SK-N-SH (cell line): ENCODE results near the gene U2AF1L4. TPM values are rescaled to one million over a fixed set of nuclear protein-coding genes. Genes with fewer than 3 reads are reported as not detected.

Source experiments
- ELF1 ChIP-seq: IDR thresholded peaks from 2 replicates; pipeline ENCODE4 v1.4.0; 2012
- EZH2phosphoT487 ChIP-seq: fragments of 200-600 bp; sonication (generic); IDR thresholded peaks from 2 replicates; pipeline ENCODE4 v1.6.1; 2017; ENCODE audit warnings: low read depth, mixed run types, mild to moderate bottlenecking, antibody characterized with exemption, moderate library complexity, borderline replicate concordance
- GABPA ChIP-seq: IDR thresholded peaks from 2 replicates; pipeline ENCODE4 v1.4.0; 2012; ENCODE audit warnings: low read depth, mild to moderate bottlenecking
- GATA2 ChIP-seq: sonication (generic); formaldehyde crosslinking; IDR thresholded peaks from 2 replicates; pipeline ENCODE4 v1.5.0; 2020; ENCODE audit warnings: mild to moderate bottlenecking, missing genetic modification reagents
- IRF3 ChIP-seq: fragments of 150-350 bp; IDR thresholded peaks from 2 replicates; pipeline ENCODE4 v1.6.1; 2016; ENCODE audit warnings: mild to moderate bottlenecking, low read depth, low read length
- MAX ChIP-seq: IDR thresholded peaks from 2 replicates; pipeline ENCODE4 v1.4.0; 2012; ENCODE audit warnings: low read depth
- MEF2A ChIP-seq: IDR thresholded peaks from 2 replicates; pipeline ENCODE4 v1.4.0; 2012; ENCODE audit warnings: low read depth, borderline replicate concordance
- NFIC ChIP-seq: IDR thresholded peaks from 2 replicates; pipeline ENCODE4 v1.4.0; 2012; ENCODE audit warnings: borderline replicate concordance
- NRF1 ChIP-seq: IDR thresholded peaks from 2 replicates; pipeline ENCODE4 v1.6.1; 2012; ENCODE audit warnings: low read depth, mild to moderate bottlenecking, low read length
- PBX3 ChIP-seq: IDR thresholded peaks from 2 replicates; pipeline ENCODE4; 2012
- POLR2AphosphoS5 ChIP-seq: IDR thresholded peaks from 2 replicates; pipeline ENCODE4 v1.6.1; 2012; ENCODE audit warnings: low read depth, low read length
- REST ChIP-seq: IDR thresholded peaks from 2 replicates; pipeline ENCODE4 v1.6.1; 2012; ENCODE audit warnings: mild to moderate bottlenecking, low read depth, low read length, moderate library complexity
- RXRA ChIP-seq: IDR thresholded peaks from 2 replicates; pipeline ENCODE4 v1.4.0; 2012; ENCODE audit warnings: low read depth, mild to moderate bottlenecking, borderline replicate concordance
- USF1 ChIP-seq: IDR thresholded peaks from 2 replicates; pipeline ENCODE4 v1.4.0; 2012; ENCODE audit warnings: low read depth, borderline replicate concordance
- polyA plus RNA-seq, 3 experiments: library from polyadenylated mRNA; depleted of rRNA; stranded (reverse); fragments of >200 nt; gene quantifications; 2 replicates each; pipeline ENCODE4 v1.2.3, GENCODE V29; 2012

U2AF1L4 gene
- polyA plus RNA-seq, 1 of the 3 experiments (the other 2 are of a cell fraction) = 25.9 TPM

- TF ChIP-seq GATA2 (CRISPR knock-in tag) = no peak
- peak; percentile 38; the same call in 1 of the 2 replicates for TF ChIP-seq ELF1
- peak; percentile 32; the same call in 1 of the 2 replicates for TF ChIP-seq REST
- TF ChIP-seq RXRA = no peak; the same call in 1 of the 2 replicates
- no peak for TF ChIP-seq GABPA
- TF ChIP-seq NFIC = peak; percentile 14; the same call in 1 of the 2 replicates
- TF ChIP-seq MEF2A = no peak
- peak; percentile 88 for TF ChIP-seq PBX3
- no peak; the same call in 1 of the 2 replicates for TF ChIP-seq POLR2AphosphoS5
- TF ChIP-seq USF1 = no peak
- TF ChIP-seq IRF3 = no peak
- no peak for TF ChIP-seq NRF1
- no peak for TF ChIP-seq EZH2phosphoT487
- TF ChIP-seq MAX = no peak
- TF ChIP-seq, all 33 proteins: peak for 11
Measured at GRCh38 chr19:35757231-35757748, 12.1 kb upstream of the U2AF1L4 start (continued).
